HG02870 (cell line): Measurements from ENCODE around the gene SMIM38.
"Not testable (repeated sequence)": the region's sequence is repeated elsewhere in the genome, so short reads cannot be mapped to it uniquely, and the experiment has no call there.

Experiments
- ATAC-seq: cut with Tn5 transposase; IDR thresholded peaks from one replicate; pipeline ENCODE4 v1.9.1; 2021; ENCODE audit warnings: mild to moderate bottlenecking, moderate library complexity; ENCODE audit not compliant: unreplicated experiment

SMIM38 gene

DNA sequence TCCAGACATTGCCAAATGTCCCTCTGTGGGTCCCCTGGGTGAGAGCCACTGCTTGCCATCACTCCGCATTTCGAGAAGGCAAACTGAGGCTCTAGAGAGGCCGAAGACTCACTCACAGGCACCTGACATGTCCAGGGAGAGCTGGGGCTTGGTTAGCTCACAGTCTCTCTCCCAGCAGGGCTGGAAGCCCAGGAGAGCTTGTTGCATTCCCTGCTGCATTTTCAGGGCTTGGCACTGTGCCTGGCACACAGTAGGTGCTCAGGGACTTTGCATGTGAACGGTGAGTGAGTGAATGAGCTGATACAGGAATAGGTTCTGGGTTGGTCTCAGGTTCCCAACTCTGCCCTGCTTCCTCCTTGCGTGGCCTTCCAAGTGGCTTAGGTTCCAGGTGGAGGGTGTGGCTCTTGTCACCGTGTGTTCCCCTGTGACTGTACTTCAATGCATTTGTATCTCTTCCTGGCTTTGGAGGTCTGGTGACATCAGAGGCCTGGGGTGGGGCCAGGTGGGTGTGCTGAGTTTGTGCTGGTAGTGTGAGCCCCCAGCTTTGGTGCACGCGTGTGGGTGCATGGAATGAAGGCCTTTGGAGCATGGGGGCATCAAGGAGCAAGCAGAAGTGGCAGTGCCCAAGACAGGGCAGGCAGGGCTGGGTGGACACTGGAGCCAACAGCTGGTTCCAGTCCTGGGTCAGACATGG lies 18.4 kb upstream of the SMIM38 start:
- ATAC-seq: no peak

DNA sequence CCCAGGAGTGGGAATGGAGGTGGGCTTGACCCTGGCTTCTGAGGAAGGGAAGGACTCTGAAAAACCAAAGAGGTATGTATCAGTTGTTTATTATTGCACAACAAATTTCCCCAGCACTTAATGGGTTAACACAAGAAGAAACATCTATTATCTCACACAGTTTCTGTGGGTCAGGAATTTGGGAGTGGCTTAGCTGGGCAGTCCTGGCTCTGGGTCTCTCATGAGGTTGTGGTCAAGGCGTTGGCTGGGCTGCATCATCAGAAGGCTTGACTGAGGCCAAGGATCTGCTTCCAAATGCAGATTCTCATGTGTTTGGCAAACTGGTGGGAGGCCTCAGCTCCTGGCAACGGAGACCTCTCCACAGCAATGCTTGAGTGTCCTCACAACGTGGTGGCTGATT lies 17.5 kb upstream of the SMIM38 start:
- no peak for ATAC-seq

- ATAC-seq: not testable (repeated sequence)
These were observed 15.6 kb upstream of the SMIM38 start for GRCh38 chr11:69140161-69140560.

DNA sequence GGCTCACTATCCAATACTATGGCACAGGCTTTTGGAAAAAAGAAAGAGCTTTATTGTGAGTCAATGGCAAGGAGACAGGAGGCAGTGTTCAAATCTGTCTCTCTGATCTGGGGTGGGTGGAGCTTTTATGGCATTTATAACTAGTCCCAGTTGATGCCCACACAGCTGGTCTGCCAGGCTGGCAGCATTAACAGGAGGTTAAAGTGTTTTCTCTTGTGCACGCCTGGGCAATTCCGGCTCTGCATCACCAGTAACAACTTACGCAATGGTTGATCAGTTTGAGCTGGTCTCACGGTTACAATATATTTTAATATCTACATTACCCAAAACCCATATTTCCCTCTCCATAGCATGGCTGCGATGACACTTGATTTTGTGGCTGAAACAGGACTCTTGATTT lies 15.1 kb upstream of the SMIM38 start:
- no peak for ATAC-seq

DNA sequence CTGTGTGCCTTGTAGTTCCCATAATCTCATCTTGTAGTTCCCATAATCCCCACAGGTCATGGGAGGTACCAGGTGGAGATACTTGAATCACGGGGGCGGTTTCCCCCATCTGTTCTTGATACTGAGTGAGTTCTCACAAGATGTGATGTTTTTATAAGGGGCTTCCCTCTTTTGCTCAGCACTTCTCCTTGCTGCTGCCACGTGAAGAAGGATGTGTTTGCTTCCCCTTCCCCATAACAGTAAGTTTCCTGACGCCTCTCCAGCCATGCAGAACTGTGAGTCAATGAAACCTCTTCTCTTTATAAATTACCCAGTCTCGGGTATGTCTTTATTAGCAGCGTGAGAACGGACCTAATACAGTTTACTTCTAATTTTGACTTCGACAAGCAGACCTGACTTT lies 14.0 kb upstream of the SMIM38 start:
- ATAC-seq: no peak

- no peak for ATAC-seq
These were observed 12.8 kb upstream of the SMIM38 start for GRCh38 chr11:69142895-69143294.

GRCh38 chr11:69144316-69145049 lies 11.3 kb upstream of the SMIM38 start:
- ATAC-seq: no peak

- no peak for ATAC-seq
These were observed 10.7 kb upstream of the SMIM38 start for GRCh38 chr11:69145050-69145380.

GRCh38 chr11:69148377-69148762 lies 7.4 kb upstream of the SMIM38 start:
- ATAC-seq: no peak

- no peak for ATAC-seq
These were observed 6.9 kb upstream of the SMIM38 start for GRCh38 chr11:69148806-69149205.

- ATAC-seq: not testable (repeated sequence)
These were observed 6.2 kb upstream of the SMIM38 start for GRCh38 chr11:69149338-69150045.

- no peak for ATAC-seq
These were observed 5.6 kb upstream of the SMIM38 start for GRCh38 chr11:69150175-69150574.

DNA sequence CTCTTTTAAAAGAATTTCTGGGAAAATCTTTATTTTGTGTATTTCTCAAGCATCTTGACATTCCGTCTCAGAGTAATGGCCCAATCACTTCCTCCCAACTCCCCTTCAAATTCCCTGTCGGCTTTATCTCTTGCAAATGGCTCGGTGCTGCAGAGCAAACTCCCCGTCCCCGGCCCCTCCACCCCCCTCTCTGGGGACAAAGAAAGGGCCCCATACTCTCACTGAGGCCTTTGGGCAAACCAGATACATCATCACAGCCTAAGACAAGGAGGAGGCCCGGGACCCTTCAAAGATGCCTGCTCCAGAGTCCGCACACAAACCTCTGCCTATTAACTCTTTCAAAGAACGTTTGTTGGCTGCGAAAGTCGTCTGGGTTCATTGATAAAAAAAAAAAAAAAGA lies 3.9 kb upstream of the SMIM38 start:
- no peak for ATAC-seq

- no peak for ATAC-seq
These were observed 2.9 kb upstream of the SMIM38 start for GRCh38 chr11:69152733-69153421.

DNA sequence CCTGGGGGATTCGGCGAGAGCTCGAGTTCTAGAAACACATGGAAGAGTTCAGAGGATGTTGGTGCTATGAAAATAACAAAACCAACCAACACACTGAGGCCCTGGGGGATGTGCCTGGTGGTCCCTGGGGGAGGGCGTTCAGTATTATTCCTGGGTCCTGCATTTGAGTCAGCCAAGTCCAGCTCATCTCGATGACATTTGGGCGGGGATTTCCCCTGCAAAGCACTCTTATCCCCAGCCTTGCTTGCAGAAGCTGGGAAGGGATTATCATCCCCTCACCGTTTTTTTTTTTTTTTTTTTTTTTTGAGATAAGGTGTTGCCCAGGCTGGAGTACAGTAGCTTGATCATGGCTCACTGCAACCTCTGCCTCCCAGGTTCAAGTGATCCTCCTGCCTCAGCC lies 2.1 kb upstream of the SMIM38 start:
- no peak for ATAC-seq

DNA sequence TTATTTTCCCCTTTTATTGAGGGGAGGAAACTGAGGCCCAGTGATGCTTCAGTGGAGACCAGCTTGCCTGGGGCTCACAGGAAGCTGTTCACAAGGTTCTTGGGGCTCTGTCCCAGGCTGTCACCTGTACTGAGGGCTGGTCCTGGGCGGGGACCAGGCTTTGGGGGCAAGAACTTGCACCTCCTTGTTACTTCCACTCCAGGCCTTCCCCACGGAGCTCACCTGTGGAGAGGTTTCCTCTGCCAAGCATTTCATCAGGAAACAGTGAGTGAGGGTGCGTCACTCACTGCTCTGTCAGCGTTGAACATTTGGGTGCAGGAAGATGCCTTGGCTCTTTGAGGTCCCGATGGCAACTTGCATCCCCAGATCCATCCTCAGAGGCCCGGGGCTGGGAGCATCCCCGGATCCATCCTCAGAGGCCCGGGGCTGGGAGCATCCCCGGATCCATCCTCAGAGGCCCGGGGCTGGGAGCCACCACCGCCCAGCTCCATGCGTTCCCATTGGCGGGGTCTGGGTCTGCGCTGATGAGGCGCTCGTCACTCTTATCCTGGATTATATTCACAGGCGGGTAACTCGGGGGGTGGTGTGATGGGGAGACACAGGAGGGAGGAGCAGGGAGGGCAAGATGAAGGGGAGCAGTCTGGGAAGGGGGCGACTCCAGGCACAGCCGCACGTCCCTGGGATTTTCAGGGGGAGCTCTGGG lies 1.4 kb upstream of the SMIM38 start:
- no peak for ATAC-seq

- ATAC-seq: no peak
These were observed 815 bp upstream of the SMIM38 start for GRCh38 chr11:69154938-69155301.

DNA sequence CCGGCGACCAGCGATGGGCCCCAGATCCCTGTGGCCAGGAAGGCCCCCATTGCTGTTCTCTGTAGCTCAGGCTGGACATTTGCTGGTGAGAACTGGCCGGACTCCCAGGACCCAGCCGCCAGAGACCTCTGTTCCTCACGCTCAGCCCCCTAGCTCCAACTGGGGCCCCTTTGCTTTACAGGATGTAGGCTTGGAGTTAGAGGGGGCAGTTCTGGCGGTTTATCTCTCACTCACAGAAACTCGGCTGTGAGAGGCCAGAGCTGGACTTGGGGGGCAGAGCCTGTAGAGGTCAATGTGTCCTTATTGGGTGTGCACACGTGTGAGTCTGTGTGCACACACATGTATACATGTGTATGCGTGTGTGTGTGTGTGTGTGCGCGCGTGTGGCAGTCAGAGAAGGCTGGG lies 502 bp downstream of the SMIM38 start:
- no peak for ATAC-seq

- ATAC-seq: no peak
These were observed 979 bp downstream of the SMIM38 start for GRCh38 chr11:69156673-69157155.

DNA sequence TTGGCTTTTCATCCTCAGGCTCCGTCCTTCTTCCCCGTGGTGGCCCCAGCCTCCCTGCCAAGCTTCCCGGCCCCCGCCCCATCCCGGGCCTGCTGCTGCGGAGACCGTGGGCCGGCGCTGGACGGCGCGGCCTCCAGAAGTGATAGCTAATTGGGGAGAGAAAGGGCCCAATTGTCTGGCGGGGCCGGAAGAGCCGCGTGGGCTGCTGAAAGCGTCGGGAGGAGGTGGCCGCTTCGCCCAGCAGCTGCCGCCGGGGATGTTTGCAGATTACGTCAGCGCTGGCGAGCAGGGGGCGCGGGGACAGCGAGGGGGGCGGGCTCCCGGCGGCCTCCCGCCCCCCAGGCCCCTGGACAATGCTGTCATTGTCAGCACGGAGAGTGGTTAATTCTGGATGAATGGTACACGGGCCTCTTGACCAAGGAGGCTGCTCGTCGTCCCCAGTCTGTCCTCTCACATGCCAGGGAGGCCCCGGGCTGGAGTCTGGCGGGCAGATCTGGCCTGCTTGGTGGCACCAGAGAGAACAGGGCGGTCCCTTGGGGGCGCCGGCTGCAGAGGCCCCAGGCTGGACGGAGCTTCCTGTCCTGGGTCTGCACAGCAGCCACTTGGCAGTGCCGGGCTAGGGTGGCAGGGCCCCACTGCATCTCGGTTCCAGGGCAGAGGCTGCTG lies 1.6 kb downstream of the SMIM38 start:
- ATAC-seq: no peak
